Measurements from ENCODE around the gene TPCN1.

TPCN1 gene

DNA sequence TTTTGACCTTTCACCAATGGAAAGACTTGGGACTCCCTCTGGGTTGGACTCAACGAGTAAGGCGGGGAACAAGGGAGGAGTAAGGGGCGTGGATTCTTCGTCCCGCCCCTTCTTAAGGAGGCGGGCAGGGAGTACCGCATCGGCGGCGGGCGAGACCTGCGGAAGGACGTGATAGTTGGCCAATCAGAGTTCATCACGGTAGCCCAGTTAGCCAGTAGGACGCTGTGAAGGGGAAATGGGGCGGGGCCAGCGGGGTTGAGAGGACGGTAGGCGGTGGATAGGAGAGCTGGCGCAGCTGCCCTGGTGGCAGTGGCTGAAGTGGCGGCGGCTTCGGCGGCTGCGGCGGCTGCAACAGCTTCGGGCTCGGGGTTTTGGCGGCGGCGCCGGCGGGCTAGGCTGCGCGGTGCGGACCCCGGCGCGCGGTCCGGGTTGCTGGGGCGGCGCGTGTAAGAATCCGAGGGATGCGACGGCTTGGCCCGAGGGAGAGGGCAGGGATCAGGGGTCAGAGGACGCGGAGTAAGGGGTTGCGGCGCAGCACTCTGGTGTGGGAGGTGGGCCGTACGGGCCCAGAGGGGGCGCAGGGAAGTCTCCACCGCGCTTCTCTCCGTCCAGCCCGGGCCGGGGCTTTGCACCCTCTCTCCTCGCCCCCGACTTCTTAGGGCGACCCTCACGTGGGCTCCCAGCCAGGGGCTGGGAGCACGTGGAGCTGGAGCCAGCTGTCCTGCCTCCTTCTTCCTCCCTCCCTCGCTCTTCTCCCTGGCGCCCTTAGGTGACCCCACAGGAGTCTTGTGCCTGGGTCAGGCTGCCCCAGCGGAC is at the start of gene TPCN1:
Gene TPCN1 (plus strand): TSS at position 284 of the 816 bp plus-strand sequence. CDS start 5,389 bp downstream, outside the sequence.
- peak; percentile 100 for DNase-seq

DNA sequence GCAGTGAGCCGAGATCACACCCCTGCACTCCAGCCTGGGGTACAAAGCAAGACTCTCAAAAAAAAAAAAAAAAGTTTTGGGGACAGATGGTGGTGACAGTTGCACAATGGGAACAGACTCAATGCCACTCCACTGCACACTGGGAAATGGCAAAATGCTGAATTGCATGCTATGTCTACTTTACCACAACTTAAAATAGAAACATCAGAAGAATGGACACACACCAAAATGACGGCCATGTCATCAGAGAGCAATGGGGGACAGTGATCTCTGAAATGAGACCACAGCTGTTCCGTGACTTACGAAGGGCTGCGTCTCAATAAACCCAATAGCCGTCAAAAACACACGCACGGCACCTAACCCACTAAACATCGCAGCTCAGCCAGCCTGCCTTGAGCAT is 49.7 kb upstream of the TPCN1 start:
- no peak for DNase-seq

DNA sequence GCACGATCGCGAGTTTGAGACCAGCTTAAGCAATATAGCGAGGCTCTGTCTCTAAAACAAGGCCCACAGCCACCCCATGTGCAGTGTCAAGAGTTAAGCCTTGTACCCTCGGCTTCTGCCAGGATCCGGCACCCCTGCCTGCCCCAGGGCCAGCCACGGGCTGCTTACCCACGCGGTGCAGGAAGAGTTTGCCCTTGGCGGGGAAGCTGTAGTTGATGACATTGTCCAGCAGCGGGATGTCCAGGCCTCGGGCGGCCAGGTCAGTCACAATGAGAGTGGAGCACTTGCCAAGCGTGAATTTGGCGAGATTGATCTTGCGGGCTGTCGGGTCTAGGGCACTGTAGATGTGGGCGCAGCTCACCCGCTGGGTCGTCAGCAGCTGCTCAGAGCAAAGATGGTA is 49.1 kb upstream of the TPCN1 start:
- DNase-seq, result no peak

DNA sequence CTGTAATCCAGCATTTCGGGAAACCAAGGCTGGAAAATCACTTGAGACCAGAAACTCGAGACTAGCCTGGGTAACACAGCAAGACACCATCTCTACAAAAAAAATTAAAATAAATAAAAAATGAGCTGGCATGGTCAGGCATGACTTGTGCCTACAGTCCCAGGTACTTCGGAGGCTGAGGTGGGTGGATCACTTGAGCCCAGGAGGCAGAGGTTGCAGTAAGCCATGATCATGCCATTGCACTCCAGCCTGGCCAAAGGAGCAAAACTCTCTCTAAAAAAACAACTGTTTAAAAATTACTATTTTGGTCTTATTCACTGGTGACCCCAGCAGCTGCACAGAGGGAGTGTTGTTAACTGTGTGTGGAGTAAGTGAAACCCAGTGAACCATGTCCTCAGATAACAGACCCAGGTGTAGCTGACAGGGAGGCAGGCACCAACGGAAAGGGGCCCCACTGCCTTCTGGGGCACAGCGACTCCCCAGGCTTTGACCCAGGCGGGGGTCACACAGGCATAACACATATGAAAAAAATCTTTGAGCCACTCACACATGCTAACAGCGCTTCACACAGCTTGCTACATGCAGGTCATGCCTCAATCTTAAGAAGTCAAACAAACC is 48.1 kb upstream of the TPCN1 start:
- no peak for DNase-seq

DNA sequence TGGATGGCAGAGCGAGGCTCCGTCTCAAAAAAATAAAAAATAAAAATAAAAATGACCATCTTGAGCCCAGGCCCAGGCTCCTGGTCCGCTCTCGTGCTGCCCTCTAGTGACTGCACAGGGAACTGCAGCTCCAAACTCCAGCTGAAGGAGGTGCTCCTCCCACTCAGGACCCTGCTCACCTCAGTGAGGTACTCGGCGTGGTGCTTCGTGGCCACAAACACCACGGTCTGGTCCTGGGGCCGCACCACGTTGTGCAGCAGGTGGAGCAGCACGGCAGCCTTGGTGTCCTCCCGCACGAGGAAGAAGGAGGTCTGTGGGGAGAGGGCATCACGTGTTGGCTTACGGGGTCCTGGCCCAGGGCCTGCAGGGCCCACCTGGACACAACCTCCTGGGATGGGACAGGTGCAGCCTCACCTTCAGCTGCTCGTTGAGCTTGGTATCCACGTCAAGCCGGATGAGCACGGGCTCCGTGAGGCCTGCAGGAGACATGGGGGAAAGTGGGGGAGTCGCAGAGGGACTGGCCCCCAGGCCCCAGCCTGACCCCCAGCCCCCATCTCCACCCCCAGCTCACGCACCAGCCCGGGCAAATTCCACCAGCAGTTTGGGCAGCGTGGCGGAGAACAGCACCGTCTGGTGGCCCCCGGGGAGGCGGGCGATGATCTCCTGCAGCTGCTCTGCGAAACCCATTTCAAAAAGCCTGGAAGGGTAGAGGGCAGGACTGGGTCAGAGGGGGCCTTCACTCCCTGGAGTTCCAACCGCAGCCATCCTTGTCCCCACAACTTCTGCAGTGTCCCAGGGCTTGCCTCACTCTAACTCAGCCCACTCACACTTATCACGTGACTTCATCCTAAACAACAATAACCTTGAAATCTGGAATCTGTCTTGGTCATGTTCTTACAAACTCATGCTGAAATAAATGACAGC is 46.5 kb upstream of the TPCN1 start:
- peak; percentile 65 for DNase-seq

DNA sequence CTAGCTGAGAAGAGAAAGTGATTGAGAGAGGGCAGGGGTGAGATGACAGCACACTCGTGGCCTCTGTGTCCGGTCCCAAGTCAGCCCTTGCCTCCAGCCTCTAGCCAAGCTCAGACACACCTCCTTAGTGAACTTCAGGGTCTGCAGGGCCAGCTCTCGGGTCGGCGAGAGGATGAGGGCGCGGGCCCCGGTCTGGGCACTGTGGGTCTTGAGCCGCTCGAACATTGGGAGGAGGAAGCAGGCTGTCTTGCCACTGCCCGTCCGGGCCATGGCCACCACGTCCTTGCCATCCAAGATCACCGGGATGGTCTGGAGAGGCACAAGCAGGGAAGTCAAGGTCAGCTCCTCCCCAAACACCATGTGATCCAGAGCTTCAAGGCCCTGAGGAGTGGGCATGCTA is 42.2 kb upstream of the TPCN1 start:
- DNase-seq, result no peak

DNA sequence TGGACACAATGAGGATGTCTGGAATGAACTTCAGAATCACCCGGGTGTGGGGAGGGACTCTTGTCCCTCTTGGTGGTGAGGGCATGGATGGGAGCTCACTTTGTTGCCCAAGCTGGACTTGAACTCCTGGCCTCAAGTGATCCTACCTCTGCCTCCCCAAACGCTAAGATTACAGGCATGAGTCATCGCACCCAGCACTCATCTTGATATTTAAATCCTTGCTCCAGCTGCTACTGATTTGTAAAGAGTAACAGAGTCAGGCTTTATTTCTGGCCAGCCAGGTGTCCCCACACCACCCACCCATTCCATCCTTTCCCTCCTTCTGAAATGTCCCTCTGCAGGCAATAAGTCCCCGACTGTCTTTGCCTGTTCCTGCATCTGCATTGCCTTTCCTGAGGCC is 40.9 kb upstream of the TPCN1 start:
- no peak for DNase-seq

DNA sequence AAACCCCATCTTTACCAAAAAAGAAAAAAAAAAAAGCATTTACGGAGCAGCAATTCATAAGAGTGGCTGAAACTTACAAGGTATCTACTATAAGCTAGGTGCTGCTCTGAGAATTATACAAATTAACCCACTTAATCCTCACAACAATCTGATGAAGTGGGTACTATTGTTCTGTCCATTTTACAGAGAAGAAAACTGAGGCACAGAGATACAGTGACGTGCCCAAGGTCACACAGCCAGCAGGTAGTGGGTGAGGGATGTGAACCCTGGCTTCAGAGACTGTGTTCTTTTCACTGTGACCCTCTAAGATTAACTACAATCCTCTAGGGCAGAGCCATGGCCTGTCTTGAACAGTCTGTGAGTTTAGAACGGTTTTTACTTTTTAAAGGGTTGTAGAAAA is 39.3 kb upstream of the TPCN1 start:
- no peak for DNase-seq

DNA sequence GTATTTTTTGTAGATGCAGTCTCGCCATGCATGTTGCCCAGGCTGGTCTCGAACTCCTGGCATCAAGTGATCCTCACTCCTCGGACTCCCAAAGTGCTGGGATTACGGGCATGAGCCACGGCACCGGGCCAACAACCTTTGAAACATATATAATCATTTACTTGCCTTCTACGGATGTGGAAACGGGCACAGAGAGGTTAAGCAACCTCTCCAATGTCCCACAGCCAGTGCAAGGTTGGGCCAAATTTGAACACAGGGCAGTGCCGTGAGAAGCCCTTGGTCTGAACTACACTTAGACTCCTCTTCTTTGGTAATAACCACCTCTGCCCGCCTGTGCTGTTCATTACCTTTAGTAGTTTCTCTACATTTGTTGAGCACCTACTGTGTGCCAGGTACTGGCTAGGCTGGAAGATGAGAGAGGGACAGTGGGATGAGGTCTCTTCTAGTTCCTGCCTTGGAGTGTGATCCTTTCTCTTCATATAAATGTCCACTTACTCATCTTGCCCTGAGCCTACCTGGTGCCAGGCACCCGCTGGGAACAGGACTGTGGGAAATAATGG is 38.2 kb upstream of the TPCN1 start:
- no peak for DNase-seq

DNA sequence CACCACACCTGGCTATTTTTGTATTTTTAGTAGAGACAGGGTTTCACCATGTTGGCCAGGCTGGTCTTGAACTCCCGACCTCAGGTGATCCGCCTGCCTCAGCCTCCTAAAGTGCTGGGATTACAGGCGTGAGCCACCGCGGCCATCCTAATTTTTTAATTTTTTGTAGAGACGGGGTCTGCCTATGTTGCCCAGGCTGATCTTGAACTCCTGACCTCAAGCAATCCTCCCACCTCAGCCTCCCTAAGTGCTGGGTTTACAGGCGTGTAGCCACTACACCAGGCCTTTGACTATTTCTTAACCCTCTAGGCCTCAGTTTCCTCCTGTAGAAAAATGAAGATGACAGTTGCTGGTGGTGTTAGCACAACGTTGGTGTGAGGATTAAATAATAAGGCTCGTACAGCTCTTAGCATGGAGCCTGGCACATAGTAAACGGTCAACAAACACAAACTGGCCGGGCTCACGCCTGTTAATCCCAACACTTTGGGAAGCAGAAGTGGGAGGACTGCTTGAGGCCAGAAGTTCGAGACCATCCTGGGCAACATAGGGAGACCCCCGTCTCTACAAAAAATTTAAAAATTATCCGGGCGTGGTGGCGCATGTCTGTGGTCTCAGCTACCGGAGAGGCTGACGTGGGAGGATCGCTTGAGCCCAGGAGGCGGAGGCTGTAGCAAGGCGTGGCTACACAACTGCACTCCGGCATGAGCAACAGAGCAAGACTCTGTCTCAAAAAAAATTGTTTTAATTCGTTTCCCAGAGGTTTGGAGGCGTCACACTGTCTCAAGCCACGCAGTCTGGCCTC is 37.0 kb upstream of the TPCN1 start:
- no peak for DNase-seq

DNA sequence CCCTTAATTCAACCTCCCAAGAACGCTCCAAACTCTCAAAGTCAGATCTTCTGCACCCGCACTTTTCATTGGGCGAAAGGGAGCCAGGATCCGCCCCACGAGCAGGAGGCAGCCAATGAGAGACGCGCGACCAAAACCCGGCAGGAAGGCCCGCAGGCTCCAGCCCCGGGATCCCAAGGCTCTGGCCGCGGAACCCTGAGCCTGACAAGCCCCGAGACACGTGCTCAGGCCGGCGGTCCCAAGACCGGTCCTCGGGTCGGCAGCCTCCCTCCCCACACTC is 36.4 kb upstream of the TPCN1 start:
- peak; percentile 88 for DNase-seq

DNA sequence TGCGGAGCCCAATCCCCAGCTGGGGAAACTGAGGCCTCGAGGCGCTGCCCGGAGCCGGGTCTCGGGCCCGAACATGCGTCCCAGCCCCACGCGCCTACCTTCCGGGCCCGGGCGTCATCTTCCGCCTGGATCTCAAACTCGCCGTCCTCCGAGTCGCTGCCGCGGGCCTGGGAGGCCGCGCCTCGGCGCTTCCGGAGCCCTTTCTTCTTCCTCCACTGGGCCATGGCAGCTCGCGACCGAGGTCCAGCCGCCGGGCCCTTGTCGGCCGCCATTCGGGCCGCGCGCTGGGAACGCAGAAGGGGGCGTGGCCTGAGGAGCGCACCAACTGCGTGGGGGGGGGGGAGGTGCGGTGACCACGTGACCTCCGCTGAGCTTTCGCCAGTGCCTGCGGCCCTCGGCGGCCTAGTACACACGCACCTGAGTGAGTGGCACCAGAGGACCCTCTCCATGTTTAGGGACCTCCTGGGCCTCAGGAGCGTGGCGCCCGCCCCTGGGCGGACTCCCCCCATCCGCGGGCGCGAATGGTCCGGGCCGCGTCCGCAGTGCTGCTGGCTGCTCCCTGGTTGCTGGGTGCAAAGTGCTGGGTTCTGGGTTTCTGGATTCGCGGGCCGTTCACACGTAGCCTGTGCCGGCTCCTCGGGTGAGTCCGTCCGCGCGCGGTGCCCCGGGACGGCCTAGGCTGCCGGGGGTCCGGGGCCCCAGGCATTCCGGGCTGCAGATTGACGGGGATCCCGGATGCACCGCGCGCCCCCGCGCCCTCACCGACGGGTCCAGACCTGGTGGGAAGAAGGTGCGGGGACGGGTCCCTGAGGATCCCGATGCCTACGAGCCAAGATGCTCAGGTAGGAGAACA is 35.9 kb upstream of the TPCN1 start, which contains the start of the genes DDX54 and RITA1:
Gene DDX54 (minus strand): TSS at position 299 of the 853 bp plus-strand sequence. CDS start 27 bp downstream, at position 272.
Gene RITA1 (plus strand): TSS at position 542 of the 853 bp plus-strand sequence. CDS start 1,026 bp downstream, outside the sequence.
- DNase-seq, result peak; percentile 74

DNA sequence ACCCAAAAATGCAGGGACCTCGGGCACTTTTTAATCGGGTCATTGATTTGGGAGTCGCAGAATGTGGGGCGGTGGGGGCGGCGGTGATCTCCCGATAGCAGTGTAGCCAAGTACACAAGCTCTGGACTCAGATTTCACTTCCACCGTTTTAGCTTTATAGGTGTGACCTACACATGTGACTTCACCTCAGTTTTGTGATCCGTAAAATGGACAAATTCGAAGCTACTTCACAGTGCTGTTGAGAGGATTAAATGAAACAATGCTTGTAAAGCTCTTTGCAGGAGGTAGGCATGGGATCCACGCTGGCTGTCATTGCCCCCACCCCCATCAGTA is 35.3 kb upstream of the TPCN1 start:
- no peak for DNase-seq

DNA sequence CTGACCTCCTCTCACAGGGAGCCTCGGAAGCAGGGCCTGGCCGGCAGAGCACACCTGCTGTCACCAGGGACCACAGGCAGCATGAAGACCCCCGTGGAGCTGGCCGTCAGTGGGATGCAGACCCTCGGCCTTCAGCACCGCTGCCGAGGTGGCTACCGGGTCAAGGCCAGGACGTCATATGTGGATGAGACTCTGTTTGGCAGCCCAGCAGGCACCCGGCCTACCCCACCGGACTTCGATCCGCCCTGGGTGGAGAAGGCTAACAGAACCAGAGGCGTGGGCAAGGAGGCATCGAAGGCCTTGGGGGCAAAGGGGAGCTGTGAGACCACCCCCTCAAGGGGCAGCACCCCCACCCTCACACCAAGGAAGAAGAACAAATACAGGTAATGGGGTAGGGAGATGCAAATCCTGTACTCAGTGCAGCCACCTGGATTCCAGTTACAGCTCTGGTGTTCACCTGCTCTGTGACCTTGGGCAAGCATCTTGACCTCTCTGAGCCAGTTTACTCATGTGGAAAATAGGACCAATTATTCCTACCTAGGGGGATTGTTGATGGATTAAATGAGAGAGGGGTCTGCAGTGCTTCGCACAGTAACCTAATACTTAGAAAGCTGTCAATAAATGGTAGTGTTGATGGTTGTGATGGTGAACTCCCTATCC is 34.5 kb upstream of the TPCN1 start:
- no peak for DNase-seq

DNA sequence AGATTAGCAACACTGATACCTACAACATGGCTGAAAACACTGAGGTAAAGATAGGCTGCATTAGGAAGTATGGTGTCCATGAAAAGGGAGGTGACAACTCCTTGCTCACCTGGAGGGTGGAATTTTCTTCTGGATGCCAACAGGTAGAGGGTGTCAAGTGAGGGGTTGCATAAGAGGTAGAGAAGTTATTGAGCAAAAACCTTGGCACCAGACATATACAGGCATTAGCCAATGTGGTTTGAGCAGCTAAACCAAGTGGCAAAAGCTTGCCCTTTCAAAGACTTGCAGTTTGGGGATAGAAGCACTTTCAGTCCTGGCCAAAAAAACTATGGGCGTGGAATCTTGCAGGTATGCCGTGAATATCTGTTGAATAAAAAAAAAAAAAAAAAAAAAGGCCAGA is 31.9 kb upstream of the TPCN1 start:
- DNase-seq, result no peak

DNA sequence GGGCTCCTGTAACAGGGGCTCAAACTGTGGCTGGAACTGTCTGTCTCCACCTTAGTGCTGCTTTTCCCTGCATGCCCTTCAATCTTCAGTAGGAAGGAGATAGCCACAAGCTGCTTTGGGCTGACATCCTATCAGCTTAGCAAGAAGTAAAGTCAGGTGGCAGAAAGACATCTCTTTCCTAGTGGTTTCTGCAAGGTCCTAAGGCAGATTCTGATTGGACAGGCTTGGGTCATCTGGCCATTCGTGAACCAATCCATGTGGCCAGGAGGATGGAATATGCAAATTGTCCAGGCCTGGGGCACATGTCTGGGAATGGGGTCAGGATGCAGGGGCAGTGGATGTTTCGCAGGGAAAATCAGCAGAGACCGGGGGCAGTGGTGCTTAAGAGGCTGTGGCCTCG is 30.5 kb upstream of the TPCN1 start:
- DNase-seq, result no peak

DNA sequence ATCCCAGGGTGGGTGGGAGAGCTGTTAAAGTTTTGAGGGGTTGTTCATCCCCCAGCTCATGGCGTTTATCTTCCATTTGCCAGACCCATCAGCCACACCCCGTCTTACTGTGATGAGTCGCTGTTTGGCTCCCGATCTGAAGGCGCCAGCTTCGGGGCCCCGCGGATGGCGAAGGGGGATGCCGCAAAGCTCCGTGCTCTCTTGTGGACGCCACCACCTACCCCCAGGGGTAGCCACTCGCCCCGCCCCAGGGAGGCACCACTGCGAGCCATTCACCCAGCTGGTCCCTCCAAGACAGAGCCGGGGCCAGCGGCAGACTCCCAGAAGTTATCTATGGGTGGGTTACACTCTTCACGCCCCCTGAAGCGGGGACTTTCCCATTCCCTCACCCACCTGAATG is 30.0 kb upstream of the TPCN1 start:
- DNase-seq, result no peak

DNA sequence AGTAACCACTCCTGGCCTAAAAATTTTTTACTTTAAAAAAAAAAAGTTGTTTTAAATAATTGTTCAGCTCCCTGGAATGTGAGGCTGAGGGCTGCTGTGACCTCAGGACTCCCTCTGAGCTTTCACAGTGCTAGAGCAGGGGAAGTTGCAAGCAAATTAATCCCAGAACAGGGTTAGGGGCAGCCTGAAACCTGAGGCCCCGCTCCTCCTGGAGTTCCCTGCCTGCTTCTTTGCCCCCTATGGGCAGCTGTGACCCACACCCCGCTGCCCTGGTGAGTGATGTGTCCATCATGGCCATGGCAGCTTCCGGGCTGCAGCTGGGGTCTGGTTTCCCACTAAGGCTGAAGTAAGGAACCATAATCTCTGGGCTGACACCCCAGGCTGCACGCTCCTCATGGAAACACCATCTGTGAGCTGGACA is 26.3 kb upstream of the TPCN1 start:
- DNase-seq, result no peak

DNA sequence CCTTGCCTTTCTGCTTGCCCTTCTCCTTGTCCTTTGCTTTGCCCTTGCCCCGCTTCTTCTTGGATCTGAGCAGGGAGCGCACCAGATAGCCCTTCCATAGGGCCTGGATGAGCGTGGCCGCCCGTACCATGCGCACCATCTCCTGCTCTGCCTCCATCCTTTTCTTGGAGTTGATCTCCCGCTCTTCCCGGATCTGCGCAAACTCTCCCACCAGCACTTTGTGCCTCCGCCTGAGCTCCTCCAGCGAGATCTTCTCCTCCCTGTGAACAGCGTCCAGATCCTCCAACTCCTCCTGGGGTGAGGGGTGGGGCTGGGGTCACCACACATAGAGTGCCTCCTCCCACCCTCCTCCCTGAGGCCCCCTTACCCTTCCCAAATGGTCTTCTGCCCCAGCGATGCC is 25.7 kb upstream of the TPCN1 start:
- DNase-seq, result no peak

DNA sequence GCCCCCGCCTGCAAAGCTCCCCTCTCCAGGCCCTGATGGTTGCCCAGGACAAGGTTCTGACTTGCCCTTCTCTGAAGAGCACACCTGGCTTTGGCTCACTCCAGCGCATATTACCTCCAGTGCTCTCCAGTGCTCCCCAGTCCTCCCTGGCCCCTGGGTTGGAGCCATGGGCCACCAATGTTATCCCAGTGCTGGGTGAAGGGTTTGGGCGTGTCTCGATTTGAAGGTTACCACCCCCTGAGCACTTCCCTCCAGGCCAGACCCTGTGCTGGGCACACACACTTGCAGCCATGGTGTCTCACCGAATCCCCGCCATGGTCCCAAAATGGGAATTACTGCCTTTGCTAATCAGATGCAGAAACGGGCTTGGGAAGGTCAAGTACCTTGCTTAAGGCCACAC is 24.7 kb upstream of the TPCN1 start:
- no peak for DNase-seq

DNA sequence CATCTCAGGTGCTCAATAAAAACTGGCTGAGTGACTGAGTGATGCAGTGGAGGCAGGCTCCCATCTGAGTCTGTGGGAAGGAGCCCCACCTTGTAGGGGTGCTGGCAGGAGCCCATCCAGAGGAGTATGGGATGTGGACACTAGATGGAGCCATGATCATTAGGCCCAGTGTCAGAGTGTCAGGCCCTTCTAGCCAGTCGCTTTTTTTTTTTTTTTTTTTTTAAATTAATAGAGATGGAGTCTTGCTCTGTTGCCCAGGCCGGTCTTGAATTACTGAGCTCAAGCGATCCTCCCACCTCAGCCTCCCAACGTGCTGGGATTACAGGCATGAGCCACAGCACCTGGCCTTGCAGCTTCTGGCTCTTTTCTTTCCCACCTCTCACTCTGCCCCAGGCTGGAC is 24.3 kb upstream of the TPCN1 start:
- peak; percentile 71 for DNase-seq
